Effector CD4-positive, alpha-beta T cell (primary cell): Measurements from ENCODE around the gene TRPM3.

Source experiments
- DNase-seq: peaks from one replicate; pipeline ENCODE4 v3.0.0-alpha.2; 2020

TRPM3 gene

DNA sequence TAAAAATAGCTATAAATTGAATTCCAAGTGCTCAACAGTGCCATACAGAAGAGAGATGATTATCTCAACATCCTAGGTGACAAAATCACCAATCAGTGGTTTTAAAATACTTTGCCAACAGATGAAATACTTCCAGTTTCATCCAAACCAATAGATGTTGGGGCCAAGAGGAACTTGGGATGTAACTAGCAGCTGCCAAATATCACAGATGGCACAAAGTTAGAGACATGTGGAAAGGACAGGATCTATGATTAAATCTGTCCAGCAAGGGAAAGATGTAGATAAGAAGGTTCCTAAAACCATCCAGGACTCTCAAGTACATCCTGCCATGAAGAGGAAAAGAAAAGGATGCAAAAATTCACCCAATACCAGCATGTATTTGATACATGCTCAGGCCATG lies 23.8 kb downstream of the TRPM3 start:
- DNase-seq = no peak

DNA sequence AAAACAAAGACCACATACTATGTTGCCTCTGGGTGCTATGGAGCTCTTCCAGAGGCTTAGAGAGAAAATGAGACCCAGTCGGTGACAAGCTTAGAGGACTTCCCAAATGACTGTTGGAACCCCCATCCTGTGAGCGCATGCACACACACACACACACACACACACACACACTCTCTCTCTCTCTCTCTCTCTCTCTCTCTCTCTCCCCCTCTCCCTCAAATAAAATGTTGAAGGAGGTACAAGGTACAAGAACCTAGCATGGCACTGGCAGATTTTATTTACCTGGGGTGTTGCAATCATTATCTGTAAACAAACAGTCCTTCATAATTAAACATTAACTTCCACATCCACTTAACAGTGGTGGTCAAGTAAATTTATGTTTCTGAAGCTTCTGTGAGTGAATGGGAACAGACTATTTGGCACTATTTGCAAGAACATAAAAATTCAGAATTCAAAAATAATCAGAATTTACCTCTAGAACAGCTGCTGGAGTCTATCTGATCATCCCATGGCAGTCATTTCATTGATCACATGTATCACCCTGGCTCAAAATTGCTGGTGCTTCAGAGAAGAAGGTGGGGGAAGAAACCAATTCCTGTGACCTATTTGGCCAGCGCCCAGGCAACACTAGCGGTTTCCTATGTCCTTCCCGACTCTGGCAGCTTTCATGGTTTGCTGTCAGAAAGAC lies 24.9 kb downstream of the TRPM3 start:
- no peak for DNase-seq

DNA sequence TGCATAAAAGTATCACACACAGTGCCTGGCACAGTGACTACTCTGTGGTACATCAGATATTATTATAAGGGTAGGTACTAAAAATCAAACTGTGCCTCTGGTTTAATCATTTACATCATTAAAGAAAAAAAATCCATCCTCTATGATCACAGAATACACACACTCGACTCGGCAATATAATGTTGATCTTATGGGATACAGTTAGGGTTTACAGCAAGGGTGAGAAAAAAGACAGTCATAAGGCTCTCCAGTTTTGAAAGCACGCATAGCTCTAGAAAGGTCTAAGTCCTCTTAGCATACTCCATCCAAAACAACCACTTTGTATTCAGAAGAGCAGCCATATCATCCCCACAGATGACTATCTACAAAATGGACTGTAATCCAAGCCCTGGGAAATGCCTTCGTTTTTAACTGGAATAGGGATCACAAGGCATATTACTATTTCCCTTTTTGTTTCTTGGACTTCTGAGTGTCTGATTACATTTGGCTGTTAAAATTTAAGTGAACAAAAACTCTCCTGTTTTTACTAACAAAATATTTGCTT lies 26.6 kb downstream of the TRPM3 start:
- no peak for DNase-seq

DNA sequence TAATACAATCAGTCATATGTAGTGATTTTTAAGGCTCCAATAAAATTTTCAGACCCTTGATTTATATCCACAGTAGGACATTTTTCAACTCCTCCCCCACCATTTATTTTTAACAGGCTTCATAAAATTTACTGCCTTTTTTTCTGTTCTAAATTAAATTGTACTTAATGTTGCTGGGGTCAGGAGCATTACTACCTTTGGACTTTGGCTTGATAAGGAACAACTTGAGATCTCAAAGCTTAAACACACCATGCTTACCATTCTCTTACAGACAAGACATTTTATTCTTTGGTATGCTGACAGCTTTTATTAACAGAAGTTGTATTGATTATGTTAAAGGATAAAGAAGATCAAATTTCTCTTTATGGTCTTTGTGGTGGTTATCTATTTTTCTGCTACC lies 30.5 kb downstream of the TRPM3 start:
- no peak for DNase-seq

DNA sequence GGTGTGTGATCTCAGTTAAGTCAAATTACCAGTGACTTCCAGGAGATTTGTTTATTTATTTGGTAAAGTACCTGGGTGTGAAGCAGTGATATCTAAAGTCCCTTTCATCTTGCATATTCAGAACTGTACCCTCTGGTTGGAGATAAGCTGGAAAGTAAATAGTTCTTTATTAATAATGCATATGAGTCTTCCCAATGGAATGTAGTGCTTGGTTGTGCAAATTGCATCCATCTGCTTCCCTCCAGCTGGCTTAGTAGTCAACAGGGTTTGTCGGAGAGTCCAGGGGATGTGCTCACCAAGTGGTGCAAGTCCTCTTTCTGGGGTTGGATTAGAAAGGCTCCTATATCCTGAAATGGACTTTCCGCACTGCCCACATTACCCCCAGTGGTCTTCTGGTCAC lies 42.0 kb downstream of the TRPM3 start:
- no peak for DNase-seq

DNA sequence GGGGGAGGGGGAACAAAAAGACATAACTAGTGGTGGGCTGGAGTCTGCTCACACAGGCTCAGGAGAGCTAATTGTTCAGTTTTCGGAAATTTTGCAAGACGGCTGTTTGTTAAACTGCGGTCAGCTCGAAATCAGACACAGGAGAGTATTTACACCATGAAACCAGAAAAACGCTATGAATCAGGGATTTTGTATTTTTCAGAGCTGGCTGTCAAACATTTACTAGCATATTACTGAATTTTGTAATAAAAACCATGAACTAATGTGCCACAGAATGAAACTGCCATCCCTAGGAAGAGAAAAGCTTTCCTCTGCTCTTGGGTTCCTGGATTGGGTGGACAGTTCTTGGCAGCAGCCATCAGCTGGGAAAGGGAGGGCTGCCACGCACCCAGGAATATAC lies 45.3 kb downstream of the TRPM3 start:
- DNase-seq = no peak

DNA sequence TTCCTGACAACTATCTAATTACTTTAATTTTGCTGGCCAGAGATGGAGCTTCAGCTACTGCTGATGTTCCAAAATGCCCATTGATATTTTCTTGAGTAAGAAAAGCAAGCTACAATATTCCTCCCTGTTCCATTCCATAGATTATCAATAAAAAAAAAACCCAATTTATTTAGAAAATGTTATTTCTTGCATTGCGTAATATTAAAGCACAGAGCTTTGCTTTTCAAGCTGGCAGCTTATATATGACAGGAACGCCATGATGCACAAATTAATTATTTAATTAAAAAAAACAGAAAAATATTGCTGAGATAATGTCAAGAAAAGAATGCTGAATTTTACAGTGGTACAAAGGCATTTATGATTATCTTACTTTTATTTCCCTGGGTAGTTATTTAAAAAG lies 47.9 kb downstream of the TRPM3 start:
- no peak for DNase-seq

DNA sequence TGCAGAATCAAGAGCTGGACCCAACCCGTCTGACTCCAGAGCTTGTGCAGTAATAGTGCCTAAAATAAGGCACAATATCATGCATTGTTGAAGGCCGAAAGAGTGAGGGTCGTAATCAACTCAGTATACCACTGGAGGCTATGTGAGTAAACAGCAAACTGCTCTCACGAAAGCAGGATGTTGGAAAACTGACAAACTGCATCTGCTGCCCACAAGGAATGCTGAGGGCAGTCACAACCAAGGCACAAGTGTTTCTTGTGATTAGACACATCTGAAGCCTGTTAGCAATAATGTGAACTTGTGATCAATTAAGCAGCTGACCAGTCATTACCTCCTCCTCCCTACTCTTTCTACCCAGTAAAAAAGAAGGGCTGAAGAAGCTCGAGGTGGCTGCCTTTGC lies 48.8 kb downstream of the TRPM3 start:
- DNase-seq = no peak

DNA sequence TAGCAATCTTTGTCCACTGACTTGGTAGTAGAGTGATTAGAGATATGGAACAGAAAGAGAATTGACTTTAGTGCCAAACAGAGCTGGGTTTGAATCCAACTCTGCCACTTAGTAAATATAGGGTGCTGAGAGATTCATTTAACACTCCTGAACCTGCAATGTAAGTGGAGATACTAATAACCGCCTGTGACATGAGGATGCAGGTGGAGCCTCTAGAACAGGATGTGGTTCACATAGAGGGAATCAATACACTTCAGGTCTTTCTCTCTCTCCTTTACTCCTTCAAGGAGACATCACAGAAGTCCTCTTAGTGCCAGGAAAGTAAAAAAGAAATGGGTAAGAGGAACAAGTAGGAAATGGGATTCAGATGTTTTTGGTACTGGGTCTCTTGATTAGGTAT lies 49.8 kb downstream of the TRPM3 start:
- DNase-seq = no peak

DNA sequence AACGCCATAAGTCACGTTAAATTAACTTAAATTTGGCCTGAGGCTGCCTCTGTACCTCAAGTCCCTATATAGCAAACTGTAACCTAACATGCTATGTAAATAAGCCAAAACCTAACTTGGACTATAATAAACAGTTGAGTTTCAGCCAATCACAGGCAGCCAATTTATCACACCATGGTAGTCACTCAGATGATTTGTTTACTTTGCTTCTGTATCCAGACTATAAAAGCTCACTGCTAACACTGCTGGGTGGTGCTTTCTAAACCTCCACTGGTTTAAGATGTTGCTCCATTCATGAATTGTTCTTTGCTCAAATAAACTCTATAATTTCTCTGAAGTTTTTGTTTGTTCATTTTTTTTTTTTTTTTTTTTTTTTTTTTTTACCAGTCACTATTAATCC lies 62.8 kb downstream of the TRPM3 start:
- DNase-seq = no peak

DNA sequence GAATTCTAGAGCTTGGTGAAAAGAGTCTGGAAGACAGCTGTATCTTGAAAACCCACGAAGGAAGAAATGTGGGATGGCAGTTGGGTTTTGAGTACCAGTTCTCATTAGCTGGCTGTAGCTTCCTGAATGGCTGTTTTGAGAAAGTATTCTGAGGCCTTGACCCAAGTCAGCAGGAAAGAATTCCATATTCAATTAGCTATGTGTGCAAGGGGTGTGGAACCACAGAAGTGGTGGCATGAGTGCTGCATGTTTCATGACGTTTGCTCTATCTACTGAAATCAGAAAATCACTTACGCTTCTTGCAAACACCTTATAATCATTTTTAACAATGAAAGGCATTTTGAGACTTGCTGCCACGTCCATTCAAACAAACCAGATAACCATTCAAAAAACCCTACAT lies 69.1 kb downstream of the TRPM3 start:
- no peak for DNase-seq

DNA sequence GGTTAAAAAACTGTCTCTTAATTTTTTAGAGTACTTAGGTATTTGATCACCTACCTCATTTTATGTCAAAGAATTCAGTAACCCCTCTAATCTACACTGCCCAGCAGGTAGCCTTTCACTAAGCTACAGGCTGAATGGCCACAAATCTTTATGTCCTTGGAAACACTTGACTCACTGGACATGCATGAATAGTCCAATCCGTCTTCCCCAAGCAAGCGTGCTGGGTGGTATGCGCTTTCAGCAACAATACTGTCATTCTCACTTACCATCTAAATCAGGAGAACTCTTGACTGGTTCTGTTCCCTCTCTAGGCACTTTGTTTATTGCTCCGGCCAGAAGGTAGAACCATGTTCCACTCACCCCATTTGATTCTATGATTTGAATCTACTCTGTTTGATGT lies 73.1 kb downstream of the TRPM3 start:
- DNase-seq = no peak

DNA sequence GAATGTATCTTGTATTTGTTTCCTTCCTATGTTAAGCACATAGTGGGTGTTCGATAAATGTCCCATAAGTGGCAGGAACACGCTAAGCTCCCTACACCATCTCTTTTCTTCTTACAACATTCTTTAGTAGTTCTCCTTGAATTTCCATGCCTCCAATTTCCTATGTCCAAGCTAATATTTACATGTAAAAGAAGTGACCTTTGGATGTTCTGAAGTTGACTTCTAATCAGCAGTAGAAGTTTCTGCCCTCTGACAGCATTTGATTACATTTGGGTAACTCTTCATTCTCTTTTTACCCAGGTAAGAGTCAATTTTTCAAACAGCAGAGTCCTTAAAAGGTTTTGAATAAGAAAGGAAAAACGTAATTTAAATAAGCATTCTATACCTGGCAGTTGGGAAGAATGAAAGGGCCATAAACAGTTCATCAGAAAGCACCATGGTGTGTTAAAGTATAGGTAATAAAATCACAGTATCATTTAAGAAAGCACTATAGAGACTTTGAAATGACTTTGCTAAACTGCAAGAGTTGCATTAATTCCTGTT lies 78.9 kb downstream of the TRPM3 start:
- DNase-seq = no peak

DNA sequence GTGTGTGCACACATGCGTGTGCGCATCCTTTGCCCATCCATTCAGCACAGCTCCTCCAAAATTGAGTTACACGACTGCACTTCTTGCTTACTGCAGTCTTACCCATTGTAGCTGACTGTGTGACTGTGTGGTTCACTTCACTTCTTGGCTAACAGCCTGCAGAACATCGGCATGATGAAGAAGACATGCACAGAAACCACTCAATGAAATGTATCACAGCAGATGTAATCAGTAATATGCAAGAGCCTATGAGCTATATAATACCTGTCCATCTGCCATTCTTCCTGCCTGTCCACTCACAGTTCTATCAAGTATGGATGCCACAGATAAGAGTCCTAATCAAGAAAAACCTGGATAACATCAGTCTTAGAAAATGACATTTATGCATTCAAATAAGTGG lies 83.9 kb downstream of the TRPM3 start:
- no peak for DNase-seq

DNA sequence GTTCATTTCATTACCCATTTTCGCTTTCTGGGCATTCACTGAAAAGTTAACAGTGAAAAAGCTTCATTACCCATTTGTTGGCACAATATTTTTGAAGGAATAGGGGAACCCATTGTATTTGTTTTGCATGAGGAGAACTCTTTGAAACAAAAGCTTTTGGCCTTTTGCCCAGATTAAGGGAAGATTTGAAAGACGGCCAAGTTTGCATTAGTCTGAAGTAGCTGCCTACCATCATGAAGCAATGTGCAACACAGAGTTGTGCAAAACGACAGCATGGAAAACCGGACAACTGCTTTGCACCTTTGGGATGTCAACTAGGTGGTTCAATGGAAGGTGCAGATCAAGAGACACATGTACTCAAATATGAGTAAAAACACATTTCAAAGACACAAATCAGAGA lies 84.9 kb downstream of the TRPM3 start:
- DNase-seq = no peak

DNA sequence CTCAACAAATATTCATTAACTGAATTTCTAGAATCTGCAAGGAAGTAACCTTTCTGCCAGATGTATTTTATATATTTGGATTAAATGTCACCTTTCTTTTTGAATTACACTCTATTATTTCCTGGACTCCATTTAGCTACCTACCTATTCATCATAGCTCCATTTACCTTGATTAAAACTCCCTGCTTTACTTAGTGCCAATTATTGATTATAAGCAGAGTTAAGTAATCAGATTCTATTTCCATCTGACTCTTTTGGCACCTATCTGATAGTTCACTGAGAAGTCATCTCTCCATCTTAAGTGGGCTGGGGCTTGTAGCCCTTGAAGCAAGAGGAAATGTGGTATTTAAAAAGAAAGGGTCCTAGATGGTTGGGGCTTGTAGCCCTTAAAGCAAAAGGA lies 88.6 kb downstream of the TRPM3 start:
- no peak for DNase-seq

DNA sequence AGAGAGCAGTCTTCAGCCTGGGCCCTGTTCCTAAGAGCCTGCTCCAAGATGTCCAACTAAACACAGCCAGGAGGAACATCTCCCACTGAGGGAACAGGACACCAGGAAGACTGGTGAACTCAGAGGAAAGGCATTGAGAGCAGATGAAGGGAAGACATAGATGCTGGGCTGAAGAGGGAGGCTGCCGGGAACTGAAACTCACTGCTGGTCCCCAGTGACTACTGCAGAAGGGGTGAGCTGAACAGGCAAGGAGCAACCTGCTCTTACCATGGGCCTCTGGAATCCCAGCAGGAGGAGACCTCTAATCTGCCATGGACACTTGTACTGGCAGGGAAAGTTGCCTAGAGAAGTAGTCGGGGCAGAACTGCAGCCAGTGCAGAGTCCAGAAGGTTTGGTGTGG lies 95.7 kb downstream of the TRPM3 start:
- DNase-seq = no peak

DNA sequence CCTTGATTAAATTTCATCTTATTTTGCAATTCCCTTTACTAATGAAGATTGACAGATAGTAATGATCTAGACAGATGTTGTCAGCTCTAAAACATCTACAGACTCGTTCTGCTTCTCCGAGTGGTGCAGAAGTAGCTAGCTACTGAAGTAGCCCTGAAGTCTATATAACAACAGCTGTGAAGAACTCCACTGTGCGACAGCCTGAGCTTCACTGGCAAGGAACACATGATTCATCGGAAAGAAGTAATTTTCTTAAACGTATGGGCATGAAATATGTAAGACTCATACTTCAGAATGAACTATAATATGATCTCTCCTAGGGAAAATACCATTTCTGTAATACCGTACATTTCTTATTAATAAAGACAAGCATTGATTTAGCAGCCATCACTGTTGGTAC lies 96.2 kb downstream of the TRPM3 start:
- no peak for DNase-seq

DNA sequence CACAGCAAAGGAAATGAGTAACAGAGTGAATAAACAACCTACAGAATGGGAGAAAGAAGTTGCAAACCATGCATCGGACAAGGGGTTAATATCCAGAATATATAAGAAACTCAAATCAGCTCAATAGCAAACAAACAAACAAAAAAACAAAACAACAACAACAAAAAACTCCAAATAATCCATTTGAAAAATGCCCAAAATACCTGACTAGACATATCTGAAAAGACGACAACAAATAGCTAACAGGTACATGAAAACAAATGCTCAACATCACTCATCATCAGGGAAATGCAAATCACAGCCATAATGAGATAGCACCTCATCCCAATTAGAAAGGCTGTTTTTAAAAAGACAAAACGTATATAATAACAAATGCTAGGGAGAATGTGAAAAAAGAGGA lies 111.2 kb downstream of the TRPM3 start:
- no peak for DNase-seq

DNA sequence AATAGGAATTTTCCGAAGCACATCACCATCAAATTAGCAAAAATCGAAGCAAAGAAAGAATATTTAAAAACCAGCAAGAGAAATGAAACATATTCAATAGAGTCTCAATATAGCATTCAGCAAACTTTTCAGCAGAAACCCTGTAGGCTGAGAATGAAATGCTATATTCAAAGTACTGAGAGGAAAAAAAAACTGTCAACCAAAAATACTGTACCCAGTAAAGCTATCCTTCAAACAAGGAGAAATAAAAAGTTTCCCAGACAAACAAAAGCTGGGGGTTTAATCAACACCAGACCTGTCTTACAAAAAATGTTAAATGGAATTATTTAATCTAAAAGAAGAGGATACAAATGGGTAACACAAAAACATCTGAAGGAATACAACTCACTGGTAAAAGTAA lies 116.0 kb downstream of the TRPM3 start:
- DNase-seq = no peak

DNA sequence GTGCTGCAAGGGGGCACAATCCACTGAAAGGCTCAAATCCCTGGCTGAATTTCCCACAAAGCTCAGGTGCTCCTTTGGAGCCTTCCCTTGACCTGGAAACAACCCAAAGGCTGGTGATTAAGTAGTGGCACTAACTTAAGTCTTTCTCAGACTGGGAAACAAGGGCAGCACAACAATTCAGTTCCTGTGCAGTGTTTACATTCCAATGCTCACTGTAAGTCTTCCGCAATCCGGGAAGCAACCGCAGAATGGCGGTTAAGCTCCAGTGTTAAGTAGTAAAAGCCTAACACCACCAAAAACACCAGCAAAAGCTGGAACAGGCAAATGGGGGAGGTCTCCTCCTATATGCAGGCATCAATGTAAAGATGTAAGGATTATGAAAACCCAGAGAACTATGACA lies 117.2 kb downstream of the TRPM3 start:
- DNase-seq = no peak

DNA sequence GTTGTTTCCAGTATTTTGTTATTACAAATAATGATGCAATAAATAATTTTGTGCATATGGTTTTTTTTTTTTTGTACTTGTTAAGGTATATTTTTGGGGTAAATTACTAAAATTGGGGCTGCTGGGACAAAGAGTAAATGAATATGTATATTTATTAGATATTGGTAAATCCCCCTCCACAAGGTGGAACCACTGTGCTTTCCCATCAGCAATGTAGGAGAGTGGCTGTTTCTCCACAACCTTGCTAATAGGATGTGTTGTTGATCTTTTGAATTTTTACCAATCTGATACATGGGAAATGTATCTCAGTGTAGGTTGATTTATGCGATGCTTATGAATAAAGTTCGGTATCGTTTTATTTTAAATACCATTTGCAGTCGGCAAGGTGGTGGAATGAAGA lies 118.1 kb downstream of the TRPM3 start:
- no peak for DNase-seq

DNA sequence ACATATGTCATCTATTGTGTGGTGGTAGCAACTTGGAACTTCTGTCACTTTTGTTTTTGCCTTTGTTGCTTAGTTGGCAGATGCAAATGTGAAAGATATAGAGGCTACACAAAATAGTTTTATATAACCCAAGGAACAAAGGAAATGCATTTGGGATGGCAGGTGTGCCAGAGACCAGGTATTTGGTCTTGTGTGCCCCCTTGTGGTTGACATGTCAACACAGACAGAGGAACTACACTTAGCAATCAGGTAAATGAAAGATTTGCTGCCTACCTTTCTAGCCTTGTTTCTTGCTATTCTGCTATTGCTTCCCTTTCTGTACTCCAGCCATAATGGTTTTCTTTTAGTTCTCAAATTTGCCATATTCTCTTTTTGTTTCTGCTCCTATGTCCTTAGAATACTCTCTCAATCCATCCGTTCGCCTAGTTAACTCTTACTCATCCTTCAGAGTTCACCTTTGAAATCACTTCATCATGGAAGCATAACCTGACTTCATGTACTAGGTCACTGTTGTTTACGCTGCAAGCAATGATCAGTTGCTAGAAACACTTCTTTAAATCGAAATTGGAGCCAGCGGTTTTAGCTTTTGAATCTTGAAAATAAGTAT lies 119.5 kb downstream of the TRPM3 start:
- DNase-seq = no peak

DNA sequence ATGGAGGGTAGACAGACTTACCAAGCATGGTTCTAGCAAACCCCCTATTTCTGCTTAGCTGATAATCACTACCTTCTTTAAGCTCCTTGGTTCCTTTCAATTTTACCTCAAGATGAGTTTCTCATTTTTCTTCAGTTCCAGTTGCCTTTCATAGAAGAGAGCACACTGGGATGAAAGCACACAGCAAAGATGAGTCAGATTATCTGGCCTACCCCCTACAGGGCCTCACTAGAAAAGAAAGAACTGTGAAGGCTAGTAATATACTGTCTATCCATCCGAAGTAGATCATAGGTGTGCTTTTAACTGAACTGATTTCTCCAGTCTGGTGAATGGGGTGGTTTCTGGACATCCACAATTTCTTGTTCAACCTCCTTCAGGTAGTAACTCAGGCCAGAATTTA lies 122.5 kb downstream of the TRPM3 start:
- no peak for DNase-seq

DNA sequence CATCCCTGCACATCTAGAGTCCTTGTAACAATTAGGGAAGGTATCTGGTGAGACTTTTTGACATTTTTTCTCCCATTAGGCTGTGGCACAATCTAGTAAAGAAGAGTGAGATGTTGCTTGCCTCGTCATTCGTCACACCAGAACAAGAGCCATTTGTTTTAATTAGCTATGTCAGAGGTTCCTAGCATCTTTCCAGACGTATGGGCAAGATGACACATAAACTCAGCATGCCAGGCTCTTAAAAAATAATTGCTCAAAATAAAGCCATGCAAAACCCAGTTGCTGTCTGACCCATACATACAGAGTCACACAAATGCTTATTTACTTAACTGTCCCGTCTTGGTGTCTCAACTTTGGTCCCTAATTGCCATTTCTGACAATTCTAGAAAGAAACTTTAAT lies 125.9 kb downstream of the TRPM3 start:
- DNase-seq = no peak
